Fibroblast of skin of left biceps (primary cell): ENCODE measurements around the gene ATP5F1B.
A peak's percentile ranks its signal among the peaks of the same experiment; 100 is the strongest.

ENCODE experiments used
- DNase-seq, 2 experiments: peaks; one replicate each; pipeline ENCODE4 v3.0.0-alpha.2; 2013; ENCODE audit warnings: low read depth in 2 of 2

The ATP5F1B gene

GRCh38 chr12:56616925-56617324 is 28.9 kb downstream of the ATP5F1B start:
- no peak for DNase-seq

- no peak for DNase-seq
These were observed 29.5 kb downstream of the ATP5F1B start for GRCh38 chr12:56616244-56616643.

GRCh38 chr12:56614627-56615026 is 31.2 kb downstream of the ATP5F1B start:
- no peak for DNase-seq

GRCh38 chr12:56604355-56604754 is 41.4 kb downstream of the ATP5F1B start:
- no peak for DNase-seq

- no peak for DNase-seq
These were observed 43.5 kb downstream of the ATP5F1B start for GRCh38 chr12:56602239-56602638.

GRCh38 chr12:56601503-56601902 is 44.3 kb downstream of the ATP5F1B start:
- no peak for DNase-seq

GRCh38 chr12:56600753-56601152 is 45.0 kb downstream of the ATP5F1B start:
- no peak for DNase-seq

GRCh38 chr12:56599797-56600196 is 46.0 kb downstream of the ATP5F1B start:
- no peak for DNase-seq

GRCh38 chr12:56599041-56599440 is 46.7 kb downstream of the ATP5F1B start:
- DNase-seq, result no peak

- no peak for DNase-seq
These were observed 49.0 kb downstream of the ATP5F1B start for GRCh38 chr12:56596815-56597214.

- DNase-seq, result peak; percentile 29 to 34
These were observed 51.7 kb downstream of the ATP5F1B start for GRCh38 chr12:56593909-56594621.

- no peak for DNase-seq
These were observed 53.8 kb downstream of the ATP5F1B start for GRCh38 chr12:56591961-56592360.

- no peak for DNase-seq
These were observed 54.7 kb downstream of the ATP5F1B start for GRCh38 chr12:56591126-56591525.

GRCh38 chr12:56590237-56590830 is 55.5 kb downstream of the ATP5F1B start:
- no peak for DNase-seq

GRCh38 chr12:56589783-56590182 is 56.0 kb downstream of the ATP5F1B start:
- no peak for DNase-seq
